ENCODE data around the gene NPC1.

DNA sequence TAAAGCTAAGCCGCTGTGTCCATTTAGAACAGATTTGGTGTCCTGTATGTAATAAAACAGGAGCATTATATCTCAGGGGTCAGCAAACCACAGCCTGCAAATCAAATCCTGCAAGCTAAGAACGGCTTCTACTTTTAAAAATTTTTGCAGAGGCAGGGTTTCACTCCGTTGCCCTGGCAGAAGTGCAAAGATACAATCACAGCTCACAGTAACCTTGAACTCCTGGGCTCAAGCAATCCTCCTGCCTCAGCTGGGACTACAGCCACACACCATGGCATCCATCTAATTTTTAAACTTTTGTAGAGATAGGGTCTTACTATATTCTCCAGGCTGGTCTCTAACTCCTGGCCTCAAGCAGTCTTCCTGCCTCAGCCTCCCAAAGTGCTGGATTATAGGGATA is 28.6 kb upstream of the NPC1 start:
- TF ChIP-seq, protein P1, sequence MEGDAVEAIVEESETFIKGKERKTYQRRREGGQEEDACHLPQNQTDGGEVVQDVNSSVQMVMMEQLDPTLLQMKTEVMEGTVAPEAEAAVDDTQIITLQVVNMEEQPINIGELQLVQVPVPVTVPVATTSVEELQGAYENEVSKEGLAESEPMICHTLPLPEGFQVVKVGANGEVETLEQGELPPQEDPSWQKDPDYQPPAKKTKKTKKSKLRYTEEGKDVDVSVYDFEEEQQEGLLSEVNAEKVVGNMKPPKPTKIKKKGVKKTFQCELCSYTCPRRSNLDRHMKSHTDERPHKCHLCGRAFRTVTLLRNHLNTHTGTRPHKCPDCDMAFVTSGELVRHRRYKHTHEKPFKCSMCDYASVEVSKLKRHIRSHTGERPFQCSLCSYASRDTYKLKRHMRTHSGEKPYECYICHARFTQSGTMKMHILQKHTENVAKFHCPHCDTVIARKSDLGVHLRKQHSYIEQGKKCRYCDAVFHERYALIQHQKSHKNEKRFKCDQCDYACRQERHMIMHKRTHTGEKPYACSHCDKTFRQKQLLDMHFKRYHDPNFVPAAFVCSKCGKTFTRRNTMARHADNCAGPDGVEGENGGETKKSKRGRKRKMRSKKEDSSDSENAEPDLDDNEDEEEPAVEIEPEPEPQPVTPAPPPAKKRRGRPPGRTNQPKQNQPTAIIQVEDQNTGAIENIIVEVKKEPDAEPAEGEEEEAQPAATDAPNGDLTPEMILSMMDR (IDR thresholded peaks at IDR 0.05), result no peak
- TF ChIP-seq TCF7L2 (IDR thresholded peaks at IDR 0.05; ENCODE audit: low read depth, low read length), result no peak

Measured in Panc1 (cell line).